ENCODE results near the gene GATC.
A peak's percentile ranks its signal among the peaks of the same experiment; 100 is the strongest.

Gene GATC, protein sequence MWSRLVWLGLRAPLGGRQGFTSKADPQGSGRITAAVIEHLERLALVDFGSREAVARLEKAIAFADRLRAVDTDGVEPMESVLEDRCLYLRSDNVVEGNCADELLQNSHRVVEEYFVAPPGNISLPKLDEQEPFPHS

GRCh38 chr12:120445911-120446843, at the start of gene GATC, which contains the start of gene TRIAP1:
GATC (plus strand) TSS chr12:120446444; CDS start chr12:120446481, 37 bp downstream.
TRIAP1 (minus strand) TSS chr12:120446384; CDS start chr12:120446372, 12 bp downstream.
- no peak for TF ChIP-seq CTCF (IDR thresholded peaks at IDR 0.05; ENCODE audit: insufficient read depth, low read depth, low read length, missing control alignments)
- DNase-seq (ENCODE audit: low read depth), result peak; percentile 90
- H3K4me3 ChIP-seq (ENCODE audit: low read length), result peak within 1 kb of the TSS; percentile 93

- no peak overlapping the region for H3K4me3 ChIP-seq (ENCODE audit: low read length)
- DNase-seq (ENCODE audit: low read depth), result no peak
- no peak for TF ChIP-seq CTCF (IDR thresholded peaks at IDR 0.05; ENCODE audit: insufficient read depth, low read depth, low read length, missing control alignments)
These were observed 48.3 kb upstream of the GATC start for GRCh38 chr12:120397824-120398540.

DNA sequence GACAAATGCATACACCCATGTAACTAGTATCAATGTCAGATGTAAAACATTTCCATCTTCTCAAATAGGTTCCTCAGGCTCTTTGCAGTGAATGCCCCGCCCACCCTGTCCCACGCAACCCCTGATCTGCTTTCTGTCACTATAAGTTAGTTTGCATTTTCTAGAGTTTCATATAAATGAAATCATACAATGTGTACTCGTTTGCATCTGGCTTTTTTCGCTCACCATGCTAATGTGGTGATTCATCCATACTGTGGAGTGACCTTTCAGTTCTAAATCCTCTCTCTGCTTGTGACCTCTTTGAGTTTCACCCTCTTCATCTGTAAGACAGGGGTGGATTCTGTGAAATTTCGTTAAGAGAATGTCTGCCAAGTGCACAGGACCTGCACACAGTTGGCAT, 46.7 kb upstream of the GATC start:
- DNase-seq (ENCODE audit: low read depth), result peak; percentile 38
- no peak overlapping the region for H3K4me3 ChIP-seq (ENCODE audit: low read length)
- no peak for TF ChIP-seq CTCF (IDR thresholded peaks at IDR 0.05; ENCODE audit: insufficient read depth, low read depth, low read length, missing control alignments)

GRCh38 chr12:120402217-120402616, 44.0 kb upstream of the GATC start:
- no peak for DNase-seq (ENCODE audit: low read depth)
- no peak overlapping the region for H3K4me3 ChIP-seq (ENCODE audit: low read length)
- TF ChIP-seq CTCF (IDR thresholded peaks at IDR 0.05; ENCODE audit: insufficient read depth, low read depth, low read length, missing control alignments), result no peak

- no peak for DNase-seq (ENCODE audit: low read depth)
- no peak overlapping the region for H3K4me3 ChIP-seq (ENCODE audit: low read length)
- no peak for TF ChIP-seq CTCF (IDR thresholded peaks at IDR 0.05; ENCODE audit: insufficient read depth, low read depth, low read length, missing control alignments)
These were observed 42.4 kb upstream of the GATC start for GRCh38 chr12:120403869-120404268.

- DNase-seq (ENCODE audit: low read depth), result no peak
- TF ChIP-seq CTCF (IDR thresholded peaks at IDR 0.05; ENCODE audit: insufficient read depth, low read depth, low read length, missing control alignments), result no peak
- H3K4me3 ChIP-seq (ENCODE audit: low read length), result no peak overlapping the region
These were observed 42.0 kb upstream of the GATC start for GRCh38 chr12:120404271-120404670.

Data from epithelial cell of esophagus (primary cell).